T-cell (primary cell): ENCODE measurements around the gene ASB14. TPM values are rescaled to one million over a fixed set of nuclear protein-coding genes. Genes with fewer than 3 reads are reported as not detected.

Experiments used
- ATAC-seq, 4 experiments: fragments of 200-7000 bp in 3 of 4; fragments of 150-1000 bp in 1 of 4; cut with Tn5 transposase; replicated peaks in 1 of 4; 1 replicate in 3 of 4; 2 replicates in 1 of 4; pipeline ENCODE4 v1.10.0; 2021; ENCODE audit warnings: moderate library complexity in 3 of 4, mild to moderate bottlenecking in 2 of 4, moderate number of reproducible peaks in 1 of 4
- CTCF ChIA-PET, 2 donors: fragments of 300-600 bp; sonication (Branson Sonifier 250); formaldehyde crosslinking; loops; one replicate each; lab custom pipeline; 2022; ENCODE audit warnings: antibody characterized with exemption in 2 of 2; lab: Charles Lee
- POLR2A ChIA-PET, 2 donors: fragments of 300-600 bp; sonication (Branson Sonifier 250); formaldehyde crosslinking; loops; one replicate each; lab custom pipeline; 2022; ENCODE audit warnings: antibody characterized with exemption in 2 of 2; lab: Charles Lee
- DNase-seq, 35 experiments: peaks; one replicate each; pipeline versions ENCODE4 v3.0.0 to v3.0.0-alpha.2; 2013 to 2023
- H3K27ac ChIP-seq: one replicate; pipeline ENCODE4 v1.5.1; 2013; ENCODE audit warnings: low read length
- H3K27me3 ChIP-seq, 2 experiments: replicated peaks in 1 of 2; 1 replicate in 1 of 2; 2 replicates in 1 of 2; pipeline versions ENCODE4 v1.6.1 to v1.7.0; 2013; ENCODE audit warnings: low read length in 1 of 2, mixed read lengths in 1 of 2; ENCODE audit not compliant: control insufficient read depth in 2 of 2, insufficient read depth in 2 of 2; ENCODE audit errors: extremely low read depth in 1 of 2
- H3K36me3 ChIP-seq, 2 donors: 1 replicate in 1 of 2; 2 replicates in 1 of 2; pipeline versions ENCODE4 v1.6.1 to v1.7.0; 2013; ENCODE audit warnings: low read length in 1 of 2; ENCODE audit not compliant: control insufficient read depth in 2 of 2, insufficient read depth in 1 of 2; ENCODE audit errors: extremely low read depth in 1 of 2
- H3K4me1 ChIP-seq, 2 experiments: 1 replicate in 1 of 2; 2 replicates in 1 of 2; pipeline versions ENCODE4 v1.6.1 to v1.7.0; 2013; ENCODE audit warnings: low read length in 2 of 2, mixed read lengths in 1 of 2; ENCODE audit not compliant: insufficient read depth in 2 of 2, control insufficient read depth in 1 of 2; ENCODE audit errors: extremely low read depth in 1 of 2
- H3K4me3 ChIP-seq, 2 donors: 1 replicate in 1 of 2; 2 replicates in 1 of 2; pipeline versions ENCODE4 v1.5.1 to v1.7.0; 2013; ENCODE audit warnings: mild to moderate bottlenecking in 2 of 2, low read length in 1 of 2, moderate library complexity in 1 of 2; ENCODE audit not compliant: control insufficient read depth in 1 of 2; ENCODE audit errors: extremely low read depth in 1 of 2
- H3K9me3 ChIP-seq: 2 replicates; pipeline ENCODE4 v1.7.0; 2013
- H3K27ac Mint-ChIP-seq, 2 donors: one replicate each; pipeline ENCODE4 v1.8.0; 2020 to 2021; ENCODE audit warnings: mild to moderate bottlenecking in 2 of 2, mixed read lengths in 2 of 2
- H3K27me3 Mint-ChIP-seq, 2 donors: one replicate each; pipeline ENCODE4 v1.8.0; 2021 to 2022; ENCODE audit warnings: mixed read lengths in 2 of 2
- H3K36me3 Mint-ChIP-seq: one replicate; pipeline ENCODE4 v1.8.0; 2021; ENCODE audit warnings: mixed read lengths
- H3K4me1 Mint-ChIP-seq, 3 donors: one replicate each; pipeline ENCODE4 v1.8.0; 2020 to 2022; ENCODE audit warnings: mixed read lengths in 3 of 3, mild to moderate bottlenecking in 1 of 3
- H3K4me3 Mint-ChIP-seq, 3 donors: one replicate each; pipeline ENCODE4 v1.8.0; 2020 to 2022; ENCODE audit warnings: mild to moderate bottlenecking in 3 of 3, mixed read lengths in 3 of 3, moderate library complexity in 3 of 3
- H3K9me3 Mint-ChIP-seq, 3 donors: one replicate each; pipeline ENCODE4 v1.8.0; 2020 to 2022; ENCODE audit warnings: mixed read lengths in 3 of 3
- WGBS: methylation state at CpG from one replicate; pipeline ENCODE4 v1.1.5; 2013; ENCODE audit warnings: missing lambda C conversion rate; ENCODE audit not compliant: insufficient coverage; 5-methylcytosine and 5-hydroxymethylcytosine counted together
- total RNA-seq, 35 experiments: library from RNA in 6 of 35; stranded (reverse) in 6 of 35; fragments of 120-200 nt in 1 of 35; gene quantifications; one replicate each; pipeline versions ENCODE4 v1.2.1 to v1.2.4 and lab custom pipeline; 2013 to 2026

Gene ASB14
- total RNA-seq, 5 donors from 2014 or later (not counting 1 experiment from before 2014, with no cell fraction given): not detected

- ATAC-seq (no peak), DNase-seq (no peak)
- Mint-ChIP-seq H3K27ac (no peak overlapping the region), H3K4me3 (no peak overlapping the region), H3K4me1 (no peaks in the 10 kb centered on the region), H3K9me3 (peaks cover 0 to 6% (median 0%) of the 10 kb centered on the region in 3 donors), H3K27me3 (peaks cover 16% of the 10 kb centered on the region in 2 donors), H3K36me3 (no peaks in the 10 kb centered on the region)
- WGBS: no CpG with 5 or more reads among the region's 2 CpGs
- ChIA-PET POLR2A (no interaction called here), CTCF (no interaction called here)
- Histone ChIP-seq H3K4me1 (no peaks in the 10 kb centered on the region), H3K36me3 (no peaks in the 10 kb centered on the region), H3K9me3 (no peaks in the 10 kb centered on the region), H3K4me3 (no peak overlapping the region), H3K27ac (no peak overlapping the region), H3K27me3 (no peaks in the 10 kb centered on the region)
These were observed 5.3 kb downstream of the ASB14 start for GRCh38 chr3:57287205-57287604.

GRCh38 chr3:57283334-57283733, 9.2 kb downstream of the ASB14 start:
- H3K27me3 ChIP-seq: no peaks in the 10 kb centered on the region
- peaks cover 3 to 5% of the 10 kb centered on the region in 2 donors for H3K27me3 Mint-ChIP-seq
- WGBS: 92% methylated on average over 2 of the region's 6 CpGs
- H3K4me1 Mint-ChIP-seq: no peaks in the 10 kb centered on the region
- H3K27ac Mint-ChIP-seq: no peak overlapping the region
- no peak overlapping the region for H3K4me3 Mint-ChIP-seq
- no peaks in the 10 kb centered on the region for H3K4me1 ChIP-seq
- POLR2A ChIA-PET: no interaction called here
- no peak overlapping the region for H3K27ac ChIP-seq
- ATAC-seq (no peak), DNase-seq (no peak)
- no peaks in the 10 kb centered on the region for H3K9me3 ChIP-seq
- peaks cover 0 to 6% (median 2%) of the 10 kb centered on the region in 3 donors for H3K9me3 Mint-ChIP-seq
- H3K4me3 ChIP-seq: no peak overlapping the region
- H3K36me3 Mint-ChIP-seq: no peaks in the 10 kb centered on the region
- H3K36me3 ChIP-seq: no peaks in the 10 kb centered on the region
- CTCF ChIA-PET: no interaction called here

GRCh38 chr3:57281715-57282114, 10.8 kb downstream of the ASB14 start:
- POLR2A ChIA-PET: no interaction called here
- CTCF ChIA-PET: no interaction called here
- no peak overlapping the region for H3K27ac Mint-ChIP-seq

GRCh38 chr3:57279685-57280084, 12.8 kb downstream of the ASB14 start:
- ATAC-seq (no peak), DNase-seq (no peak)
- peaks cover 0 to 3% of the 10 kb centered on the region in 2 donors for H3K27me3 Mint-ChIP-seq
- H3K36me3 Mint-ChIP-seq: peaks cover 9% of the 10 kb centered on the region
- Histone ChIP-seq H3K27ac (no peak overlapping the region), H3K9me3 (no peaks in the 10 kb centered on the region), H3K36me3 (no peaks in the 10 kb centered on the region), H3K4me1 (no peaks in the 10 kb centered on the region), H3K27me3 (no peaks in the 10 kb centered on the region), H3K4me3 (no peak overlapping the region)
- 100% methylated on average over 3 of the region's 5 CpGs for WGBS
- no peak overlapping the region for H3K4me3 Mint-ChIP-seq
- H3K9me3 Mint-ChIP-seq: peaks cover 0 to 2% (median 0%) of the 10 kb centered on the region in 3 donors
- H3K4me1 Mint-ChIP-seq: no peaks in the 10 kb centered on the region
- POLR2A ChIA-PET: no interaction called here
- CTCF ChIA-PET: interaction anchor here in 1 of 2 donors (0.7 kb wide), 1 partner anchor 27 kb away, joined by 5 read pairs; no protein-coding TSS in a partner anchor
- no peak overlapping the region for H3K27ac Mint-ChIP-seq

More at GRCh38 chr3:57281715-57282114, 10.8 kb downstream of the ASB14 start:
- Mint-ChIP-seq H3K36me3 (peaks cover 5% of the 10 kb centered on the region), H3K27me3 (peaks cover 1 to 3% of the 10 kb centered on the region in 2 donors), H3K4me1 (no peaks in the 10 kb centered on the region), H3K9me3 (peaks cover 0 to 4% (median 2%) of the 10 kb centered on the region in 3 donors), H3K4me3 (no peak overlapping the region)
- no peak for ATAC-seq
- Histone ChIP-seq H3K4me3 (no peak overlapping the region), H3K4me1 (no peaks in the 10 kb centered on the region), H3K9me3 (no peaks in the 10 kb centered on the region), H3K27ac (no peak overlapping the region), H3K36me3 (no peaks in the 10 kb centered on the region), H3K27me3 (no peaks in the 10 kb centered on the region)
- WGBS: no CpG with 5 or more reads among the region's 1 CpG
- no peak for DNase-seq

GRCh38 chr3:57278237-57278636, 14.2 kb downstream of the ASB14 start:
- H3K27ac Mint-ChIP-seq: no peak overlapping the region
- WGBS: no CpG with 5 or more reads among the region's 1 CpG

GRCh38 chr3:57275393-57275792, 17.1 kb downstream of the ASB14 start:
- WGBS: no CpG with 5 or more reads among the region's 2 CpGs
- H3K4me3 Mint-ChIP-seq: no peak overlapping the region
- CTCF ChIA-PET: no interaction called here

More at GRCh38 chr3:57278237-57278636, 14.2 kb downstream of the ASB14 start:
- H3K4me3 ChIP-seq: no peak overlapping the region
- no peaks in the 10 kb centered on the region for H3K36me3 ChIP-seq
- H3K9me3 Mint-ChIP-seq: peaks cover 0 to 2% (median 0%) of the 10 kb centered on the region in 3 donors
- no peaks in the 10 kb centered on the region for H3K4me1 Mint-ChIP-seq
- H3K4me1 ChIP-seq: no peaks in the 10 kb centered on the region
- H3K4me3 Mint-ChIP-seq: no peak overlapping the region
- no peak overlapping the region for H3K27ac ChIP-seq
- ChIA-PET POLR2A (no interaction called here), CTCF (no interaction called here)
- no peak for DNase-seq
- peaks cover 12% of the 10 kb centered on the region for H3K36me3 Mint-ChIP-seq
- no peaks in the 10 kb centered on the region for H3K27me3 ChIP-seq
- no peaks in the 10 kb centered on the region for H3K27me3 Mint-ChIP-seq
- H3K9me3 ChIP-seq: no peaks in the 10 kb centered on the region
- no peak for ATAC-seq

More at GRCh38 chr3:57275393-57275792, 17.1 kb downstream of the ASB14 start:
- no peak overlapping the region for H3K4me3 ChIP-seq
- no peaks in the 10 kb centered on the region for H3K9me3 ChIP-seq
- DNase-seq (no peak), ATAC-seq (no peak)
- peaks cover 25% of the 10 kb centered on the region for H3K36me3 Mint-ChIP-seq
- H3K27me3 ChIP-seq: no peaks in the 10 kb centered on the region
- H3K4me1 Mint-ChIP-seq: no peaks in the 10 kb centered on the region
- POLR2A ChIA-PET: interaction anchor here in 1 of 2 donors (0.7 kb wide), 1 partner anchor 231 kb away, joined by 11 read pairs; no protein-coding TSS in a partner anchor
- no peaks in the 10 kb centered on the region for H3K4me1 ChIP-seq
- no peak overlapping the region for H3K27ac ChIP-seq
- peaks cover 0 to 2% (median 0%) of the 10 kb centered on the region in 3 donors for H3K9me3 Mint-ChIP-seq
- H3K27me3 Mint-ChIP-seq: no peaks in the 10 kb centered on the region
- no peak overlapping the region for H3K27ac Mint-ChIP-seq
- H3K36me3 ChIP-seq: no peaks in the 10 kb centered on the region
